Gastrocnemius medialis (tissue), 4 donors: ENCODE results near the gene PDIA3. TPM values are rescaled to one million over a fixed set of nuclear protein-coding genes. Genes with fewer than 3 reads are reported as not detected.

Experiments used
- ATAC-seq, 2 donors: fragments of 150-250 bp; one replicate each; pipeline ENCODE4 v1.9.1; 2016
- DNase-seq, 2 donors: peaks; one replicate each; pipeline ENCODE4 v3.0.0-alpha.2; 2019
- H3K27ac ChIP-seq, 4 donors: fragments of 200-600 bp; sonication (generic); 1 replicate in 1 of 4; 2 replicates in 3 of 4; pipeline ENCODE4 v1.5.1; 2016 to 2018; ENCODE audit warnings: mild to moderate bottlenecking in 2 of 4, moderate library complexity in 1 of 4
- H3K27me3 ChIP-seq, 3 donors: fragments of 200-600 bp; sonication (generic) in 2 of 3; 1 replicate in 1 of 3; 2 replicates in 2 of 3; pipeline versions ENCODE4 v1.5.1 to v1.6.0; 2016 to 2019; ENCODE audit warnings: mild to moderate bottlenecking in 1 of 3, moderate library complexity in 1 of 3
- H3K36me3 ChIP-seq, 2 donors: fragments of 200-600 bp; sonication (generic) in 1 of 2; one replicate each; pipeline ENCODE4 v1.5.1; 2017 to 2018
- H3K4me1 ChIP-seq, 2 donors: fragments of 200-600 bp; sonication (generic) in 1 of 2; one replicate each; pipeline ENCODE4 v1.5.1; 2016 to 2017; ENCODE audit warnings: mild to moderate bottlenecking in 2 of 2
- H3K4me3 ChIP-seq, 4 donors: fragments of 200-600 bp; sonication (generic) in 3 of 4; 1 replicate in 1 of 4; 2 replicates in 3 of 4; pipeline ENCODE4 v1.5.1; 2016 to 2019; ENCODE audit warnings: mild to moderate bottlenecking in 2 of 4
- H3K9me3 ChIP-seq, 3 donors: fragments of 200-600 bp; sonication (generic) in 2 of 3; 1 replicate in 1 of 3; 2 replicates in 2 of 3; pipeline ENCODE4 v1.5.1; 2016 to 2019
- CTCF ChIP-seq, 5 experiments: fragments of 450-650 bp in 3 of 5; fragments of 200-600 bp in 2 of 5; sonication (generic) in 2 of 5; IDR thresholded peaks in 4 of 5; conservative IDR thresholded peaks in 1 of 5; 1 replicate in 4 of 5; 2 replicates in 1 of 5; pipeline ENCODE4 v1.5.1; 2016 to 2019; ENCODE audit warnings: antibody characterized with exemption in 5 of 5, mild to moderate bottlenecking in 3 of 5, moderate library complexity in 3 of 5
- POLR2A ChIP-seq, 2 donors: fragments of 450-650 bp; IDR thresholded peaks; one replicate each; pipeline ENCODE4 v1.6.1; 2017; ENCODE audit warnings: antibody characterized with exemption in 2 of 2, mild to moderate bottlenecking in 2 of 2, moderate library complexity in 2 of 2
- in situ Hi-C, 4 donors: fragments of 200-750 bp; cut with MboI; loops; one replicate each; pipeline versions ENCODE4 v1.15.0 to v1.8.0; 2017; ENCODE audit warnings: low sequenced_read_pairs in 4 of 4
- intact Hi-C: fragments of 100-400 bp; cut with DNase I; formaldehyde crosslinking; loops from one replicate; pipeline ENCODE4 v1.15.1; 2023; ENCODE audit warnings: low total_unique reads
- total RNA-seq, 4 donors: library from RNA; depleted of rRNA; stranded (reverse); fragments of >200 nt; gene quantifications; one replicate each; pipeline versions ENCODE4 v1.1.0 to v1.2.3, GENCODE V29; 2016

The PDIA3 gene
- total RNA-seq, 4 donors from 2014 or later: 26.6 to 45.1 (median 30.3) TPM

- DNase-seq (peak; percentile 40 to 60), ATAC-seq (peak; percentile 68 to 73)
- peak within 1 kb of the TSS; percentile 61 to 84 (median 76) for H3K4me3 ChIP-seq
- intact Hi-C loops (loop anchor here (1.0 to 10.0 kb wide), 3 partner anchors 16 to 332 kb away; partner anchors contain the start of genes PDIA3 and SERF2), in situ Hi-C loops (loop anchor here in 1 of 4 donors (25.0 kb wide), 2 partner anchors 936 to 1861 kb away; partner anchors contain the start of genes B2M, PATL2 and SQOR)
- peaks cover 0 to 24% of the 10 kb centered on the region in 2 donors for H3K36me3 ChIP-seq
- H3K9me3 ChIP-seq: no peaks in the 10 kb centered on the region
- H3K27me3 ChIP-seq: no peaks in the 10 kb centered on the region
- H3K4me1 ChIP-seq: peaks cover 9 to 11% of the 10 kb centered on the region in 2 donors
- peak within 1 kb of the TSS; percentile 86 to 90 (median 88) for H3K27ac ChIP-seq
- TF ChIP-seq CTCF (IDR thresholded peaks at IDR 0.05 in 4 of 5, conservative IDR thresholded peaks at IDR 0.05 in 1 of 5) (no peak), POLR2A (IDR thresholded peaks at IDR 0.05) (peak; percentile 25 to 43)
Observed at GRCh38 chr15:43776718-43777266, 30.6 kb downstream of the PDIA3 start, which contains the start of gene ELL3. Gene ELL3 (minus strand): TSS chr15:43776966. CDS start chr15:43776901, 65 bp downstream.

GRCh38 chr15:43777267-43777914 lies 31.2 kb downstream of the PDIA3 start:
- Histone ChIP-seq H3K4me3 (peak overlapping the region; percentile 61 to 84 (median 76)), H3K36me3 (peaks cover 0 to 18% of the 10 kb centered on the region in 2 donors), H3K27ac (peak overlapping the region; percentile 86 to 90 (median 88)), H3K4me1 (peaks cover 9 to 11% of the 10 kb centered on the region in 2 donors), H3K9me3 (no peaks in the 10 kb centered on the region), H3K27me3 (no peaks in the 10 kb centered on the region)
- ATAC-seq (peak; percentile 65 to 77), DNase-seq (peak; percentile 57 to 78)
- intact Hi-C loops (loop anchor here (1.0 to 10.0 kb wide), 3 partner anchors 15 to 333 kb away; partner anchors contain the start of genes PDIA3 and SERF2), in situ Hi-C loops (loop anchor here in 1 of 4 donors (25.0 kb wide), 2 partner anchors 935 to 1860 kb away; partner anchors contain the start of genes B2M, PATL2 and SQOR)
- TF ChIP-seq CTCF (IDR thresholded peaks at IDR 0.05 in 4 of 5, conservative IDR thresholded peaks at IDR 0.05 in 1 of 5): peak; percentile 62 to 84 (median 66)
- peak in 1 of 2 donors; percentile 26 for TF ChIP-seq POLR2A (IDR thresholded peaks at IDR 0.05)

DNA sequence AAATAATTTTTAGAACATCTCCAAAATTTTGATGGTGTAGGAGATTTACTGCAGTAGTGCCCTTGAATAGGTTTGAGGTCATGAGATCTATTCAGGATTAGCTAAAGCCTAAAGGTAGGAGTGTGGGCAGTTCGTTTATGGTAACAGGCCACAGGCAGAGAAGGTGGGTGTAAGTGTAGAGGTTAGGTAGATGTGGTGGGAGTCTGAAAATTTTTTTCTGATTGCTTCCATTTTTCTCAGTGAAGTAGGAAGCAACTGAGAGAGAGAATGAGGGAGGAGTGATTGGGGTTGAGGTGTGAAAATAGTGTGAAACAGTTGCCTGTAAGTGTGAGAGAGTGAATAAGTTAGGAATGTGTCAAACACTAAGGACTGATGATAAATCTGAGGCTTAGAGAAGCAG lies 32.8 kb downstream of the PDIA3 start:
- in situ Hi-C loops: loop anchor here in 1 of 4 donors (25.0 kb wide), 2 partner anchors 933 to 1858 kb away; partner anchors contain the start of genes B2M, PATL2 and SQOR
- H3K27ac ChIP-seq: no peak overlapping the region
- intact Hi-C loops: loop anchor here (10.0 kb wide), 1 partner anchor 334 kb away; no protein-coding TSS in a partner anchor
- H3K4me1 ChIP-seq: peaks cover 9 to 11% of the 10 kb centered on the region in 2 donors
- no peaks in the 10 kb centered on the region for H3K27me3 ChIP-seq
- peaks cover 0 to 2% of the 10 kb centered on the region in 2 donors for H3K36me3 ChIP-seq
- TF ChIP-seq CTCF (IDR thresholded peaks at IDR 0.05 in 4 of 5, conservative IDR thresholded peaks at IDR 0.05 in 1 of 5) (no peak), POLR2A (IDR thresholded peaks at IDR 0.05) (no peak)
- no peak overlapping the region for H3K4me3 ChIP-seq
- H3K9me3 ChIP-seq: no peaks in the 10 kb centered on the region
- no peak for DNase-seq
- ATAC-seq: no peak

- DNase-seq: no peak
- Histone ChIP-seq H3K27ac (no peak overlapping the region), H3K9me3 (no peaks in the 10 kb centered on the region), H3K36me3 (peaks cover 0 to 9% of the 10 kb centered on the region in 2 donors), H3K4me1 (peaks cover 14 to 18% of the 10 kb centered on the region in 2 donors), H3K4me3 (no peak overlapping the region), H3K27me3 (no peaks in the 10 kb centered on the region)
- TF ChIP-seq CTCF (IDR thresholded peaks at IDR 0.05 in 4 of 5, conservative IDR thresholded peaks at IDR 0.05 in 1 of 5): no peak
- no peak for TF ChIP-seq POLR2A (IDR thresholded peaks at IDR 0.05)
- in situ Hi-C loops: loop anchor here in 1 of 4 donors (25.0 kb wide), 2 partner anchors 923 to 1848 kb away; partner anchors contain the start of genes B2M, PATL2 and SQOR
- no peak for ATAC-seq
- intact Hi-C loops: no loop called here
Observed at GRCh38 chr15:43789409-43789808, 43.2 kb downstream of the PDIA3 start.
